Endothelial cell of umbilical vein (primary cell): Measurements from ENCODE around the gene CPO.
A peak's percentile ranks its signal among the peaks of the same experiment; 100 is the strongest.

Experiments
- JUN ChIP-seq: IDR thresholded peaks from 2 replicates; pipeline ENCODE4 v1.6.1; 2011; ENCODE audit warnings: borderline replicate concordance, low read depth; ENCODE audit not compliant: insufficient read length, insufficient read depth
- TF ChIP-seq, protein P1 (sequence below), 2 donors: IDR thresholded peaks; 1 replicate in 1 of 2; 2 replicates in 1 of 2; pipeline ENCODE4 v1.5.1; 2011; ENCODE audit warnings: low read length in 2 of 2, mild to moderate bottlenecking in 2 of 2, moderate library complexity in 2 of 2, control low read depth in 1 of 2, inconsistent platforms in 1 of 2, low read depth in 1 of 2; ENCODE audit not compliant: insufficient read depth in 1 of 2; ENCODE audit errors: extremely low read depth in 1 of 2

DNA sequence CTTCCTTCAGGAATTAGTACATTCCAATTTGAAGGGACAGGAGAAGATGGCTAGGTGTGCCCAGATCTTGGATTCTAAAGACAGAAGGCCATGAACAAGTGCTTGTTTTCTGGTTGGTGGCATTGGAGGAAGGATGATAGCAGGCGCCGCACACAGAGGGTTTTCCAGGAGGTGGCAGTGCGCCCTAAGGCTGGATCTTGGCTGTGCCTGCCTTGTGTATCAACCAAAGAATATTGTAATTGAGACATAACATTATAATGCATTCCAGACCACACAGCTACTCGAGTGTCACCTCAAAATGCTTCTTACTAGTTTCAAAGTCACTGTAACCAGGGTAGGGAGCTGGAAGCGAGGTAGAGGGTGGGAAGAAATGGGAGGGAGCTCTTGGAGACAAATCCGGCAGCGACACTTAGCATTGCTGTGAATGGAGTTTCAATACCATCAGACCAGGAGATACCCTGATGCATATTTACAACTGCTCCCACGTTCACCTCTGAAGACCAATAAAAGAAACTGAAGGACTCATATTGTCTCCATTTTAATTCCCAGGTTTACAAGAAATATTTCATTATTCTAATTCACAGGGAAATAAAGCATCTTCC, 42.5 kb downstream of the CPO start:
- TF ChIP-seq, protein P1, sequence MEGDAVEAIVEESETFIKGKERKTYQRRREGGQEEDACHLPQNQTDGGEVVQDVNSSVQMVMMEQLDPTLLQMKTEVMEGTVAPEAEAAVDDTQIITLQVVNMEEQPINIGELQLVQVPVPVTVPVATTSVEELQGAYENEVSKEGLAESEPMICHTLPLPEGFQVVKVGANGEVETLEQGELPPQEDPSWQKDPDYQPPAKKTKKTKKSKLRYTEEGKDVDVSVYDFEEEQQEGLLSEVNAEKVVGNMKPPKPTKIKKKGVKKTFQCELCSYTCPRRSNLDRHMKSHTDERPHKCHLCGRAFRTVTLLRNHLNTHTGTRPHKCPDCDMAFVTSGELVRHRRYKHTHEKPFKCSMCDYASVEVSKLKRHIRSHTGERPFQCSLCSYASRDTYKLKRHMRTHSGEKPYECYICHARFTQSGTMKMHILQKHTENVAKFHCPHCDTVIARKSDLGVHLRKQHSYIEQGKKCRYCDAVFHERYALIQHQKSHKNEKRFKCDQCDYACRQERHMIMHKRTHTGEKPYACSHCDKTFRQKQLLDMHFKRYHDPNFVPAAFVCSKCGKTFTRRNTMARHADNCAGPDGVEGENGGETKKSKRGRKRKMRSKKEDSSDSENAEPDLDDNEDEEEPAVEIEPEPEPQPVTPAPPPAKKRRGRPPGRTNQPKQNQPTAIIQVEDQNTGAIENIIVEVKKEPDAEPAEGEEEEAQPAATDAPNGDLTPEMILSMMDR (IDR thresholded peaks at IDR 0.05; ENCODE audit: extremely low read depth in 1 of 2, insufficient read depth in 1 of 2, low read depth in 1 of 2, low read length in 2 of 2): peak; percentile 83 to 88
- TF ChIP-seq JUN: no peak
